ENCODE data around the gene SMC1A. TPM values are rescaled to one million over a fixed set of nuclear protein-coding genes. Genes with fewer than 3 reads are reported as not detected.
"Not testable (repeated sequence)": the region's sequence is repeated elsewhere in the genome, so short reads cannot be mapped to it uniquely, and the experiment has no call there.

The SMC1A gene
- 22.3 TPM for total RNA-seq

DNA sequence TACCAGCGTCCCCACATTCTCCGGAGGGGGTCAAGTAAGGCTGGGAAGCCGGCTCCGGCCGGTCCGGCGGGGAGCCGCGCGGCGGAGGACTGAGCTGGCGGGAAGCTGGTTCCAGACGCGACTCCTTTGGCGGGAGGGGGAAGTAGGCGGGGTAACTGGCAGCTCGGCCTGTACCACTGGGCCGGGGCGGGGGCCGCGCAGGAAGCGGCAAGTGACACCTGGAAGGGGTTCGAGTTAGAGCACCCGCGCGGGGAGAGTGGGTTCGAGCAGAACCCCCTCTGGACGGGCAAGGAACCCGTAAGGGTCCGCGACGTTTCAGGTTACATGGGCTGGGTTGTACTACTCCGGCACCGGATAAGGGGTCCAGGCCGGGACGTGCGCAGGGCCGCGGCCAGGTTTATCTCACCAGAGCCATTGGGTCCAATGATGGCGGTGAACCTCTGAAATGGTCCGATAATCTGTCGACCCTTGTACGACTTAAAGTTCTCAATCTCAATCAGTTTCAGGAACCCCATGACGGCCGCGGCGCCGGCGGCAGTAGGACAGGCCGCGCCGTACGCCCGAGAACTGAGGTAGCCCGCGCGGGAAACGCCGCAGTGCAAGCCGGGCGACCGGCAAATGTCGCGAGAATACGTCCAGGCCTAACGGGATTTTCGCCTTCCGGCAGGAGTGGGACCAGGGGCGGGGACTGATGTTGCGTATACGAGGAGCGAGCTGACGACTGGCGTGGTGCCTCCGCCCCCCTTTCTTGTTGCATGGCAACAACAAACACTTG, at the start of gene SMC1A:
TSS of gene SMC1A (minus strand) at position 569 of the 775 bp plus-strand sequence. CDS start at position 515, 54 bp downstream.
- peak; percentile 96 for DNase-seq

DNA sequence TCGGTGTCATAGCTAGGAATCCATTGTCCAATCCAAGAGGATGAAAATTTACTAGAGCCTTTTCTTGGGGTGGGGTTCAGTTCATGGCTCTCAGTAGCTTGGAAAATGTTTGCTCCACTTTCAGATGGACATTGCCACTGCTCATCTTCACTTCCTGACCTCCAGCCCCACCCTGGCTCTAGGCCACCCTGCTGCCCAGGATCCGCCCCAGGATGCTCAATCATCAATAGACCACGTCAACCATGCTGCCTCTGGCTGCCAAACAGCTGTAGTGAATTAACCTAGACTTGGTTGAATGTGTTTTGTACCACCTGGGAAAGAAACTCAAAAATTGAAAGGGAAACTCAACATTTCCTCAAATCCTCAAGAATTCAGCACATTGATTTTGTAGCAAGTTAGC, 48.9 kb upstream of the SMC1A start:
- DNase-seq: no peak

DNA sequence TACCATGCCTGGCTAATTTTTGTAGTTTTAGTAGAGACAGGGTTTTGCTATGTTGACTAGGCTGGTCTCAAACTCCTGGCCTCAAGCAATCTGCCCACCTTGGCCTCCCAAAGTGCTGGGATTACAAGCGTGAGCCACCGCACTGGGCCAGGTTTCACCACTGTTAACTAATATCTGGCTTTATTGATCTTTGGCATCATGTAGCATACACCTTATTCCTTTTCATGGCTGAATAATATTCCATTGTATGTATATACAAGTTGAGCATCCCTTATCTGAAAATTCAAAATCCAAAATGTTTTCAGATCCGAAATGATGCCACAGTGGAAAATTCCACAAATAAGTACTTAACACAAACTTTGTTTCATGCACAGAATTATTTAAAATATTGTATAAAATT, 46.2 kb upstream of the SMC1A start:
- DNase-seq: not testable (repeated sequence)

DNA sequence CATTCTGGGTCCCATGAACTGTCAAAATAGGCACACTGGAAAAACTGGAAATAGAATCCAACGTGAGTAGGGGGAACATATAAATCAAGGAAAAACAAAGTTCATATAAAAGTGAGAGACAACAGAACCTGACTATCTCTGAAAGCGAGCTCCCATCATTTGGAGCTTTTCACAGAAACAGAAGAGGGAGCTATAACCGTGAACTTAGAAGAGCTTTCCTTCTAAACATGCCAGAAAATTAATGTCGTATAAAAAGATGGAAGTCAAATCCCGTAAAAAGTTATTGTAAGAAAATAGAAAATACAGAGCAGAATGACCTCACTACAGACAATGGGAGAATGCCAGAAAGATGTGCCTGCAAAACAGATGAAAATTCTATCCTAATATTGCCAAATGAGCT, 35.6 kb upstream of the SMC1A start:
- no peak for DNase-seq

DNA sequence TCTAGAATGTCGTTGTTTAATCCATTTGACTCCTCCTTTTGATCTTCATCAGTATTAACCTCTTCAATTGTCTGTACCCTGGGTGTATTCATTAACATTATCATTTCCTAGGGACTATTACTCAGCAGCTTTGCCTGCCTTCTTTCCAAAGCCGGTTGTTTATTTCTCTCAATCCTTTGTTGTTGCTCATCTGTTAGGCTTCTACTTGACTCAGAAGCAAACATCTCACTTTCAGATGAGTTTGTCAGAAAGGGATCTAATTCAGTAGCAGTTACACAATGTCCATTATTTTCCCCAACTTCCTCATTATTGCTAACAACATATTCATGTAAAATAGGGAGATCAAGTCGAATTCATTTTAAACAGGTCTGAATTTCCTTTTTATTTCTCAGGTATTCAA, 33.8 kb upstream of the SMC1A start:
- no peak for DNase-seq

DNA sequence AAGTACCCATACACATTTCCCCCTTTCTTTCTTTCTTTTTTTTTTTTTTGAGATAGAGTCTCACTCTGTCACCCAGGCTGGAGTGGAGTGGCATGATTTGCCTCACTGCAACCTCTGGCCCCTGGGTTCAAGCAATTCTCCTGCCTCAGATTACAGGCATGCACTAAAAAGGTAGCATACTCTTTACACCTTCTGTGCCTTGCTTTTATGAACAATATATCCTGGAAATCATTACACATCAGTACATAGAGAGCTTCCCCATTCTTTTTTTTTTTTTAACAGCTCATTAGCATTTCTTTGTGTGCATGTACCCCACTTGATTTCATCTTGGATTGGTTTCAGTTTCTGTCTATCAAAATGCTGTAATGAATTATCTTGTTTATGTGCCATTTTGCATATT, 30.4 kb upstream of the SMC1A start:
- no peak for DNase-seq

DNA sequence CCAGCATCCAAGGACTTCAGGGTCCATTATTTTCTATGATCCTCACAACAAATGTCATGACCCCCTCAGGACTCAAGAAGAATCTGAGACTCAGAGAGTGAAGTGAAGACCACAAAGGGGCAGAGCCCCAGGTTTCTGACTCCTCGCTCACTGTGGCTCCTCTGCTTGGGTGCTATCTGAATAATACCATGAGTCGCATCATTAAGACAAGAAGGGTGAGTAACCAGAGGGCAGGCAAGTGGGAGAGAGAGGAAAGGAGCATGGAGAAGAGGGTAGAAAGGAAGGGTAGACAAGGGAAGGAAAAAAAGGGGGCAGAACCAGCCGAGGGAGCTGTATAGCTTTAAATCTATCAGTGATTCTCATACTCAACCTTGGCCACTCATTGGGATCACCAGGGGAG, 27.2 kb upstream of the SMC1A start:
- DNase-seq: no peak

DNA sequence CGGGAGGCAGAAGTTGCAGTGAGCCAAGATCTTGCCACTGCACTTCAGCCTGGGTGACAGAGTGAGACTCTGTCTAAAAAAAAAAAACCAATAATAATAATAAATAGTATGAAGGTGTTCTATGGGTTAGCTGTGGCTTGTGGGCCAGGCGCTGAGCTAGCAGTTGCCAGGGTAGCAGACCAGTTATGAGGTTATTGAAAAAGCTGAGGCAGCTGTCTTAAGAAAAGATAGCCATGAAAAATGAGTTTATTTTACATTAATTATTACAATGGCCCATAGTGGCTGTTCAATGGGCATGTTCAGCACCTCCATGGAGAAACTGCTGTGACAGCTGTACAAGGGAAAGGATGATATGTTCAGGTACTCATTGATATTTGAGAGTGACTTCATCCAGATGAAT, 25.0 kb upstream of the SMC1A start:
- DNase-seq: no peak

DNA sequence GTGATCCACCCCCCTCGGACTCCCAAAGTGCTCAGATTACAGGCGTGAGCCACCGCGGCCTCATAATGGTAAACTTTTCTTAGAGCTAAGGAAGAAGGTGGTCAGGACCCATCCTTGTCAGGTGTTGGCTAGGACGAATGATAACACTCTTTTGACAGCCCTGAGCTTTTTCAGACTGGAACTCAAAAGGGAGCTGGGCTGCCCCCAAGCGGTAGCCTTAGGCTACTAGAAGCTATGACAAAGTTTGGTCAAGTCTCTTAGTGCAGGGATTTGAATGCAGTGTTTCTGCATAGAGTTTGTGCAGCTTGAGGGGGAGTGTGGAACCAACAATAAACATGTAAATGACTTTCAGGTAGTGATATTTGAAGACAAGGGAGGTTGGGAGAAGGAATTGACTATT, 23.5 kb upstream of the SMC1A start:
- no peak for DNase-seq

DNA sequence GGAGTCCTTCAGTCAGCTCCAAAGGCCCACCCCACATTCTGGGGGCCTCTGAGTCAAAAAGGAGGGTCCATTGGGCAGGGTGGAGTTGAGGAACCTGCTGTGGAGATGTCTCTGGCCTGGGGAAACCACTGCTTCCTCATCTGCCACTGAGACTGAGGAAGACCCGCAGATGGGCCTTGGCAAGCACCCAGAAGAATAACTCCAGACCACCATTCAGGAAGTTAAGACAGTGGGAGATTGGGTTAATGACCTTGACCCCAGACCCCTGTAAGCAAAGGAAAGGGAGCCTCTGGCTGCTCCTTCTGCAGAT, 19.8 kb upstream of the SMC1A start:
- no peak for DNase-seq

DNA sequence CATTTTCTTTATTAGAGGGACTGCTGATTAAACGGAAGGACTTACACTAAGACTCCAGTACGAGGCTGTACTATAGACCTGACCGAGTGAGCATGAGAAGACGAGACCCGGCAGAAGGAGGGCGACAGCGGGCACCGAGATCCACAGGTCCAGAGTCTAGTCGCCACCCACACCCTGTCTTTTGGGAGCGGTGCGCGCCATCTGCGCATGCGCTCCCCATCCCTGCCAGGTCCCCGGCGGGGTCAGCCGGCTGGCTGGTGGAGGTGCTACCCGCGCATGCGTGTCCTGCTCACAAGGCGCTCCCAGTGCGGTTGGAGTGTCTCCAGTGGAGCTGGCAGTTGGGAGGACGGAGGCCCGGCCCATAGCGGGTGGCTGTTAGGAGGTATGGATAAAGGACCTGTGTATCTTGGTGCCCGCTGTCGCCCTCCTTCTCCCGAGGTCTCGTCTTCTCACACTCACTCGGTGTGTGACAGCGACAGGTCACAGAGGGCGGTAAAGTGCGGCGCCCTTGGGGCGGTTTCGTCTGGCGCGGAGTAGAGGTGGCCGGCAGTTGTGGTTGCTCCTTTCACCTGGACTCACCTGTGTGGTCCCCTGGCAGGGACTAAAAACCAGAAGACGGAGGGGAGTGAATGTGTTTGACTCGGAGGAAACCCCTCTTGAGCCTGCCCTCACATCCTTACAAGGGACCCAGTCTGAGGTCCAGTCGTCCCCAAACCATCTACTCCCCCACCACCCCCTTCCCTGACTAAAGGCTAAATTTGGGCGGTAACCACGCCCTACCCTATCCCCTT, 19.3 kb upstream of the SMC1A start:
- DNase-seq: no peak

DNA sequence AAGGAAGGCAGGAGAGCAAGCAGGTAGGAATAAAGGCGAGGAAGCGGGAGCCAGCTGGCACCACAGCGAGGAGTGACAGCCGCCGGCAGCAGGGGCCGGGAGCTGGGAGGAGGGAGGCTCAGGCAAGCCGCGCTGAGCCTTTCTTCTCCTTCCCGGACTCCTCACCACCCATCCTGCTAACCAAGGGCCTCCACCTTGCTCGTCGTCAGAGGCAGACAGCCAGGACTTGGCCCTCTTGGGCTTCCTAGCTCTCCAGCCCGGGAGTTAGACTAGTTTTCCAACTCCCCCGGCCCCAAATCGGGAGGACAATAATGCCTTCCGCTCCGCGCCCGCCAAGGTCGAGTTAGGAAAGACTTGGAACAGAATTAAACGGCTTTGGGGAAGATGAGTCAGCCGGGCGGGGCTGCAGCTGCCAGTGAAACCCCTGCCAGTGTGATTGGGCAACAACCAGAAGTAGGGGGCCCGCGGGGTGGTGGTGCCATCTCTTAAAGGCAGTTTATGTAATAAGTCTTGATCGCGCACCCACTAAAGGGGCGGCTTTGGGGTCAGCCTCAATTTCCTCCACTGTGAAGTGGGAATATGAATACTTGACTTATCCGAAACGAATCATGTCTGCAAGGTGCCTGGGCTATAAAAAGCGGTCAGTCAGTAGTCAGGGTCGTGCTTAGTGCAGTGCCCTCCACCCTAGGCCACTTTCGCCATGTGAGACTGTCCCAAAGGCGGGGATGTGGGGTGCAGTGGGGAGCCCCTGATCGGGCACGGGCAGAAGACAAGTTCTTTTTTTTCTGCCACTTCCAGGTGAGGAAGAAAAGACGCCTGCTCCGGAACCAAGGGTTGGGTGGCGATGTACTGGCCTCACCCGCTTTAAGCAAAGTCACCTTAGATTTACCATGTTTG, 18.4 kb upstream of the SMC1A start:
- DNase-seq: no peak

DNA sequence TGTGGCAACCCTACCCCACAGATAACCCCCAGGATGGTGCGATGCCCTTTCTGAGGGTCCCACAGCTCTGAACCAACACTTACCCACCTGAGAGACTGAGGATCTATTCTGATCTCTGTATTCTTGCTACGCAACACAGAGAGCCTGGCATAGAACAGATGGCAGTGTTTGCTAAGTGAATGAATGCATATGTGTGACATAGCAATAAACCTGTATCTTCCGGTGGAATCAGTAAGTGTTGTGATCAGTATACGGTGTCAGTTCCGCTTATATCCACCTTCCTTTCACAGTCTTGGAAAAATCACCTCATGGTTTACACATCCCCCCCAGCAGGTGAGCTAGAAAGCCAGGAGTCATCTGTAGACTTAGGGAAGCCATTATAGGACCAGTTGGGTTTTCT, 17.6 kb upstream of the SMC1A start:
- no peak for DNase-seq

DNA sequence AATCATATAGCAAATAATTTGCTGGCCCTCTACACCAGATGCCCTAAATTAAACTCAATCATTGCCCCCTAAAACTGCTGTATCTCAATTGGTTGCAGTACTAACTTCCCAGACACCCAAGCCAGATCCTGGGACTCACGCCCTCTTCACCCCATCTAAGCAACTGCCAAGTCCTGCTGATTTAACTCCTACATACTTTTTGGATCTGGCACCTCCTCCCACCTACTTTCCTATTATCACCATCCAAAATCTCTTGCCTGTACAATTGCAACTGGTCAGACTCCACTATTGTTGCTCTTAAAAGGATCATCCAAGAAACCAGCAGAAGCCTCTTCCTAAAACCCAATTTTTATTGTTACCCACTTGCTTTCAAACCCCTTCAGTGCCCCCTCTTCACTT, 16.4 kb upstream of the SMC1A start:
- DNase-seq: no peak

DNA sequence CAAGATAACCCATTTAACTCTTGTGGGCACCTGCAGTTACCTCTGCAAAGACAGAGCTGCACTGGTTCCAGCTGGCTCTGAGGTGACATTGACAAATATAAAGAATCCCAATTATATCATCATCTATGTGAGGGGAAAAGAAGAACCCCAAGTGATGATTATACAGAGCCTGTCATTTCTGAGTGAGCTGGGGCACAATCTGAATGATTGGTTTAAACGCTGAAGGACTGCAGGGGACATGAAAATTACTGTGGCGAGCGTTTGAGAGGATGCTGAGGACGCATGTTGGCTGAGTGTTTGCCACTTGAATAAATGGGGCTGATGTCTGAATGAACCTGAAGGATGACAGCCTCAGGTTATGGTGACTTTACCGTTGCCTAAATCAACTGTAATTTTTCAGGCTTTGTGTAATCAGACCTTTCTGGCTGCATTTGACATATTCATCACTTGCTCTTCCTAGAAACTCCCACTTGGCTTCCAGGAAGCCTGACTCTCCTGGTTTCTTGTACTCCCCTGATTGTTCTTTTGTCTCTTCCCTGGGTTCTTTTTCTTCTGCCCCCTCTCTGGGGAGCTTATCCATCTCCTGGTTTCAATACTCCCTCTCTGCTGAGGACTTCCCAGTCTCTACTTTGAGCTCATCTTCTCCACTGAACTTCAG, 15.8 kb upstream of the SMC1A start:
- no peak for DNase-seq

DNA sequence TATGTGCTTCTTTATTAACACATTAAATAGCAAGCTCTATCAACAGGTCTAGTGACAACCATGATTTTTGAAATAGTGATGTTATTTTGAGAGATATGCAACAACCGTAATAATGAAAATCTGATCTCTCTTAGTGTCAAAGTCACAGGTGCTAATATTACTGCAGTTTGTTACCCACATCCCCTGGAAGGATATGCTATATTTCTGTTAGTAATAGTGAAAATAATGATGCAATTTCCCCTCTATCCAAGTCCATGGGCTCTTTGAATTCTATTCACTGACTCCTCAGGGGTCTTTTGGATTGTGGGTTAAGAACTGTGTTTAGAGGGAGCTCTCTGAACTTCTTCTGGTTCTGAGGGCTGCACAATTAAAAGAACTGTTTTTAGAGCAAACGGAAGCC, 14.8 kb upstream of the SMC1A start:
- no peak for DNase-seq

DNA sequence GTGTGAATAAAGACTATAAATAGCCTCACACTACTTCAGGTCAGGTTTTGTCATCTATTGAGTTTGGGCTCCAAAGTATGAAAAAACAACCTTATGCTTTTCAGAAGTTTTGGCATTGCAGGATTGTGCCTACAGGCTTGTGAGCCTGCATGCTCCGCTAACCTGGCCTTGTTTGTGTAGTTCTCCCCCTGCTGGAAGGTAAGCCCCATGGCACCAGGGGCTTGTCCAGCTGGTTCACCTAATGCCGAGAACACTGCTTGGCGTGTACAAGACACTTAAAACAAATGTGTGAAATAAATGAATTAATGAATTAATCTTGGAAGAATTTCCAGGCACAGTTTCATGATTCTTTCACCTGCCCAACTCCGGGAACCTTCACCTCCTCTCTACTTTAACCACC, 13.5 kb upstream of the SMC1A start:
- no peak for DNase-seq

DNA sequence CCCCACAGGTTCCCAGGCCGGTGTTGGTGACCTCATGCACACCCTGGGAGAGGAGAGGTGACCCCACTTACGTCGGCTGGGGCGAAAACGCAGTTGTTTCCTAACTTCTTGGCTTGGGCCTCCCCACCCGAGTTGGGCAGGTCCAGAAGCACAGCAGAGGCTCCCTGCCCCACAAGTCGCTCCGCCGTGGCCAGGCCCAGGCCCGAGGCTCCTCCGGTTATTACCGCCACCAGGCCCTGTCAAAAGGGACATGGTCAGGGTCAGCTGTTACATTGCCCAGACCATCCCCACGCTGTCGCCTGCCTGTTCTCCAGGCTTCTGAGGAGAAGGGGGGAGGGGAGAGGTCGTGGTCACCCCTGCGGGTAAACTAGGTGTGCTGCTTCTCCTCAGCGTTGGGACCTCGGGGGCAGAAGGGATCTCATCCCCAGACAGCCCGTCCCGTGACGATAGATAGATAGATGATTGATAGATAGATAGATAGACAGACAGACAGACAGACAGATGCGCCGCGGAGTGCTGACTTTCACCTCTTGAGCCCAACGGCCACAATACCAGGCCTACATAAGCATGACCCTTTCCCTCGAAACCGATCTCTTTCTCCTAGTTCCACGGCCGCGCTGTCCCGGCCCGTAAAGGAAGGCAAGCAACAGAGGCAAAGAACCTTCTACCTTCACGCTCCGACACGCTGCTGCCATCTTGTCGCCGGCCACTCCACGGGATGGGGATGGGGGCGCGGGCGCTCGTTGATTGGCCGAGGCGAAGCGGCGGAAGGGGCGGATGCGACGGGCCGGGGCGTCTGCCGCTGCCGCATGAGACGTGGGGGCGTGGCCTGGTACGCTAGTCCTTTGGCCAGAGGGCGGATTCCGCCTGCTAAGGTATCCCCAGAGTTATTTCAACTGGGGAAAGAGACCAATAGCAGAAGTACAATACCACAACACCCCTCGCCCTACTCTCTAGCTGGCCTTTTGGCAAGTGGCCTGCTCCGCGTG, 11.5 kb upstream of the SMC1A start, which contains the start of gene HSD17B10:
TSS of gene HSD17B10 (minus strand) at position 720 of the 989 bp plus-strand sequence. CDS start at position 695, 25 bp downstream.
- DNase-seq: peak; percentile 51

DNA sequence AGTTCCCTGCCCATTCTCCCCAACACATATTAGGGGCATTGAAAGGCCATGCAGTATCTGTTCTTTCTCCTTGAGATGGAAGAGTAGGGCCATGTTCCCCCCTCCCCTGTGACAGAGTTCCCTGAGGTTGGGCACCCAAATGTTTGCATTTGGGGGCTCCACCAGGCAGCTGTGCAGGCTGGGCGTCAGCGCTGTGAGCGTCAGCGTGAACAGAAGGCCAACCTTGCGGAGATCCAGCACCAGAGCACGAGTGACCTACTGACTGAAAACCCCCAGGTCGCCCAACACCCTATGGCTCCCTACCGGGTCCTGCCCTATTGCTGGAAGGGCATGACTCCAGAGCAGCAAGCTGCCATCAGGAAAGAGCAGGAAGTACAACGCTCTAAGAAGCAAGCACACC, 7.8 kb upstream of the SMC1A start:
- DNase-seq: no peak

DNA sequence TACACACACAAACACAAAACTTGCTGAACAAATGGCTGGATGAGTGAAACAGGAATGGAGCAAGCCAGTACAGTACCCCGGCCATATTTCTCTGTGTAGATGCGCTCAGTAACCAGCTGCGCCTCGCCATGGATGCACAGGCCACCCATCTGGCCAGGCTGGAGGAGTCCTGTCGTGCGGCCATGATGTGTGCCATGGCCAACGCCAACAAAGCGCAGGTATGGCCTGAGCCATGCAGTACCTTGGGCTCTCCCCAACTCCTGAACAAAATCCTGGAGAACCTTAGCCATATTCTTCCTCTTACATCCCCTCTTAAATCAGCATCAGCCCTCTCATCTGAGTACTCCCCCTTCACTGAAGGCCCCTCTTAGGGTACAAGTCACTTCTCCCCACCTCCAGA, 7.3 kb upstream of the SMC1A start:
- DNase-seq: no peak

DNA sequence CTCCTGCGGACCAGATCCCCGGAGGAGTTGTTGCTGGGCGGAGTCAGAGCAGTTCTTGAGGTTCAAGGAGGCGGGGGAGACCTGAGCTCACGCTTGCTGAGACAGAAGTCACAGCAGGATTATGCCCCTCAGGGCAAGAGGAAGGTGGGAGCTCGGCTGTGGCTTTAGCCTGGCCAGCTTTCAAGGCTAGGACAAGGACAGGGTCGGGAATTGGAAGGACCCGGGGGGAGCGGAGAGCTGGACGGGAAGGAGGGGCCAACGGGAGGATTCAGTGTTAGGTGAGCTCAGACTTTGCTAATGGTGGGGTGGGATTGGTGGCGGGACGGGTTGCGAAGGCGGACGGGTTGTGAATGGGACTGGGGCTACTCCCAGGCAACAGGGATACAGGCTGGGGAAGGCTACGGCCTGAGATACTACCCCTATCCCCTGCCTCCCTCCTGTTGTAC, 430 bp upstream of the SMC1A start, which contains the start of gene RIBC1:
TSS of gene RIBC1 (plus strand) at position 13 of the 446 bp plus-strand sequence. CDS start 3,404 bp downstream, outside the sequence.
- DNase-seq: no peak
